HG03196 (cell line): Measurements from ENCODE around the gene TOE1.
"Not testable (repeated sequence)": the region's sequence is repeated elsewhere in the genome, so short reads cannot be mapped to it uniquely, and the experiment has no call there.

Source experiments
- ATAC-seq: cut with Tn5 transposase; IDR thresholded peaks from one replicate; pipeline ENCODE4 v1.9.1; 2021; ENCODE audit not compliant: unreplicated experiment

The TOE1 gene

DNA sequence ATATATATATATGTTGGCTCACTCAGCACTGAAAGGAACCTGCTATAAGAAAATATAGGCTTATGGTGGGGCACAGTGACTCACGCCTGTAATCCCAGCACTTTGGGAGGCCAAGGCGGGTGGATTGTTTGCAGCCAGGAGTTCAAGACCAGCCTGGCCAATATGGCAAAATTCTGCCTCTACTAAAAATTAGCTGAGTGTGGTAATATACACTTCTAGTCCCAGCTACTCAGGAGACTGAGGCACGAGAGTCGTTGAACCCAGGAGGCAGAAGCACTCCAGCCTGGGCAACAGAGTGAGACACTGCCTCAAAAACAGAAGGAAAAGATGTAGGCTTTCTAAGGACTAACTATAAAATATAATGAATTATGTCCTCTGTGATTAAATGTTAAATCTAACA is 14.9 kb downstream of the TOE1 start:
- ATAC-seq, result no peak

DNA sequence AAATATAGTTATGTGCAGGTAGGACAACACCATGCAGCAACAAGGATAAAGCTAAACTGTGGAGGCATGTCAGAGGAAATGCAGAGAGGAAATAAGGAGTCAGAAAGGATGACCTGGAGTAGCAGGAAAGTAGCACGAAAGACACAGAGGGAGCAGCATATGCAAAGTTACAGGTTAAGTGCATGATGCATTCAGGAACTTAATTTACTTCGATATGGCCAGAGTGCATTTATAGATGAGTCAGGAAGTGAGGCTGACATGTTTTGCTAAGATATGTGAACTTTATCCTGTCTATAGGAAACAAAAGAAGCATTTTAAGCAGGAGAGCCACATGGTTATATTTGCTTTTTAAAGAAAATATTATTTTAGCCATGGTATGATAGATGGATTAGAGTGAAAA is 15.7 kb downstream of the TOE1 start:
- ATAC-seq, result no peak

DNA sequence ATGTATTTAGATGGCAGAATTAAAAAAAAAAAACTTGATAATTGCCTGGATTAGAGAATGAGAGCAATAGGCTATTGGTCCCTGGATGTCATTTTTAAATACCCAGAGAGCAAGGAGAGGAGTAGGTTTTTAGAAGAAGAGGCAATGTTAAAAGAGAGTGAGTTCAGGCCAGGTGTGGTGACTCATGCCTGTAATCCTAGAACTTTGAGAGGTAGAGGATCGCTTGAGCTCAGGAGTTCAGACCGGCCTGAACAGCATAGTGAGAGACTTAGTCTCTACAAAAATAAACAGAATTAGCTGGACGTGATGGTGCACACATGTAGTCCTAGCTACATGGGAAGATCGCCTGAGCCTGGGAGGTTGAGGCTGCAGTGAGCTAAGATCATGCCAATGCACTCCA is 16.2 kb downstream of the TOE1 start:
- no peak for ATAC-seq

DNA sequence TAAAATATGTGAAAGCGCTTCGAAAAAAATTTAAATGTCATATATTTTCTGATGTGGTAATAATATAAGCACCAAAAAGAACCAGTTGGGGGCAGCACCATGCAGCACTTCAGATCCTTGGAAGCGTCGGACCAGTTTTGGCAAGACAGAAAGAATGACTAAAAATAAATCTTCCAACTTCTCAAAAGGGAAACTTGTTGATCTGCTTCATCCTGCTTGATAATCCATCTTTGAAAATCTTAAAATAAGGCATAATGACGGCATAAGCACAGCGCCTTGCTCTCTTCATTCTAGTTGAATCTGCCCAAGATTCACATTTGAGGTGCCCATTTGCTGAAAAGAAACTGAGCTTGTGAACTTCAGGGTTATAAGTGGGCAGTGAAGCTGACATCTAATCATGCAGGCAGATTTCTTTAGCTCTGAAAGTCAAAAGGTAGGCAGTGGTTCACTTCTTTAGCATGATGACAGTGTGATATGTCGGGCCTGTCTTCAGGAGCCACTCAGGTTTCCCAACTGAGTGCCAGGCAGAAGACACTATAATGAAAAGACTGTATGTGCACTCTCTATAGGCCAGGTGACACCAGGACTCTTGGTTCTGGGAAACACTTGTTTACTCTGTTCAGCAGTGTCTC is 20.0 kb downstream of the TOE1 start:
- no peak for ATAC-seq

DNA sequence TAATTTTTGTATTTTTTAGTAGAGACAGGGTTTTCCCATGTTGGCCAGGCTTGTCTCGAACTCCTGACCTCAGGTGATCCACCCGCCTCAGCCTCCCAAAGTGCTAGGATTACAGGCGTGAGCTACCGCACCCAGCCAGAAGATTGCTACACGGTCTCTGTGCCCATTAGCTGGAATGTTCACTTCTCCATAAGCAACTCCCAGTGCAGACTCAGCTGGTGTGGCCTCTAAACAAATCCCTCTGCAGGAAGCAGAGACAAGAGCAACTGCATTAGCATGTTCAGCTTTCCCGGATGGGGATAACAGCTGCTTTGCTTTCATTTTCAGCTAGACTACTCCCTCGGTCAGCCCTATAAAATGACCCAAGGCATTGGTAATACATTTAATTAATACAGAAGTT is 21.0 kb downstream of the TOE1 start:
- ATAC-seq, result not testable (repeated sequence)

DNA sequence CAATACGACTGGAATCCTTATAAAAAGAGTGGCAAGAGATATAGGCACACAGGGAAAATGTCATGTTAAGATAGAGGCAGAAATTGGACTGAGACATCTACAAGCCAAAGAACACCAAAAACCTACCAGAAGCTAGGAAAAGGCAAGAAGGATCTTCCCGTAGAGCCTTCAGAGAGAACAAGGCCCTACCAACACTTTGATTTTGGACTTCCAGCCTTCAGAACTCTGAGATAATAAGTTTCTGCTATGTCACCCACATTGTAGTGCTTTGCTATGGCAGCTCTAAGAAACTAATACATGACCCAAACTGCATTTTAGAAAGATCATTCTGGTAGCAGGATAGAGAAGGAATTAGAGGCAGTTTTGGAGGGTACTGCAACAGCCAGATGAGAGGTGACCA is 24.3 kb downstream of the TOE1 start:
- ATAC-seq, result no peak

DNA sequence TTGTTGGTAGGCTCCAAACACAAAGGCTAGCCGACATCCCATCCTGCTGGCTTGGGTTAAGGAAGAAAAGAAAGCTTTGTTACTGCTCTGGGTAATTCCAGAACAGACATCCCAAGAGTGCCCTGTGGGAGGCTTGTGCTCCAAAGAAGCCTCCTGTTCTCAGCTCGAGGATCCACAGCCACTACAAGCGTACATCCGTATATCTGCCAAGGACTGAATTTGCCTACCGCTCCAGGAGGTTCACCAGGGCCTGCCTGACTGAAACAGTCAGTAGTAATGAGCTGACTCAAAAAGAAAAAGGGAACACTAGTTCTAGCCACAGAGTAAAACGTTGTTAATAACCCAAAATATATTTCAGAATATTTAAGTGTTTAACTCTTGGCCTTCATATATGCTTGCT is 25.1 kb downstream of the TOE1 start:
- ATAC-seq, result no peak

- ATAC-seq, result no peak
Observed at GRCh38 chr1:45370575-45370974, 30.6 kb downstream of the TOE1 start.

DNA sequence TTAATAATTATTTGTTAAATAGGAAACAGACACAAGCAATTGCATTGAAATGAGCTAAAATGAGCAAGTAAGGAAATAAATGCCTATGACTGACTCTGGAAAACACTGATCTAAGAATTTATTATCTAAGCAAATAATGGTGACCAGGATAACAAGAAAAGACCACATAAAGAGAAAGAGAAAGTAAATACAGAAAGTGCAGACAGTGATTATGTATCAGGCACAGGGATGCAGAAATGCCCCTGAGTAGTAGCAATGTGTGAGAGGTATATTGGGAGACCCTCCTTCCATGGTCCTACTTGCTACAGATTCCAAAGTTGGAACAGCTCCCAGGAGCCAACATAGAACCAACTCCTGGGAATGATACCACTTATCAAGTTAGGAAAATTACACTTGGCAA is 33.6 kb downstream of the TOE1 start:
- no peak for ATAC-seq

GRCh38 chr1:45375104-45376090 is 35.4 kb downstream of the TOE1 start:
- ATAC-seq, result no peak

DNA sequence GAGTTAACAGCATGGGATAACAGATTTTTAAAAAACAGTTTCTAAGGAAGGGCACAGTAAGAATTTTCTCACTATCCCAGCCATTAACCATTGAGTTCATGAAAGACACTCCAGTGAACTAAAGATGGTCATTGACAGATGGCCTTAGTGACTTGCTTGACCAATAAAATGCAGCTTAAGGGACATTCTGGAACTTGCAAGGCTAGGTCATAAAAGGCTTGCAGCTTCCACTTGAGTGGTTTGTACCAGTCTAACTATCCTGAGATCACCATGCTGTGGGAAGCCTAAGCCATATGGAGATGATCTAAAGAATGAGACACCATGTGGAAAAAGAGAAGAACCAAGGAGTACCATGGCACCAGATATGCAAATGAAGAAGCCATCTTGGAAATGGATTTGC is 38.2 kb downstream of the TOE1 start:
- ATAC-seq, result no peak

DNA sequence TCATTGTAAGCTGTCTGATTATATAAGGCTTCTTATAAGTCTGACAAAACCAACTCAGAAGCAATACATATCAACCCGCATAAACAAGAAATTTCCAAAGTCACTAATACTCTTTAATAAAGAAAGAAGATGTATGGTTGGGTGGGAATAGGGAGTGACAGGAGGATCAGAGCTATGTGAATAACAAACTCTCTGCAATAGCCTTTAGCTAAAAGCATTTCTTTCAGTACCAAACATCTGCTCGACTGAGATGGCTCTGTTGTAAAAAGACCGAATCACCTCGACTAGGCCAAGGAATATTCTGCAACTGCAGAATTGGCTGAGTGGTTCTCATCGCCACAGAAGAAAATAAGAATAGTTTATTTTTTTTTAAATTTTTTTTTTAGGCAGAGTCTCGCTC is 39.6 kb downstream of the TOE1 start:
- ATAC-seq, result no peak

DNA sequence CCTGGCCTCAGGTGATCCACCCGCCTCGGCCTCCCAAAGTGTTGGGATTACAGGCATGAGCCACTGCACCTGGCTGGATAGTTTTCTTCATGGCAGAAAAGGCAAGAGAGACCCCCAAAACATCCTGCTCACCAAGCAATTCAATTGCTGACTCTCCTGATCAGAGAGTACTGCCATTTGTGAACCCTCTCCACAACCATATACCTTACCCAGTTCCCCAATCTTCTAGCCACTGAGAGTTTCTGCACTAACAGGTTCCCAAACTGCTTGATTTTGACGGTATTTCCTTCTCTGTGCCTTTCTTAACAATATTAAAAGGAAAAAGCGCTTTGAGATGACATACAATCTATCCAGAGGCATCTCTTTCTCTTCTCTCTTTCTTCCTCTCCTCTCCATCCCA is 40.2 kb downstream of the TOE1 start:
- no peak for ATAC-seq

GRCh38 chr1:45380730-45381129 is 40.8 kb downstream of the TOE1 start:
- no peak for ATAC-seq

DNA sequence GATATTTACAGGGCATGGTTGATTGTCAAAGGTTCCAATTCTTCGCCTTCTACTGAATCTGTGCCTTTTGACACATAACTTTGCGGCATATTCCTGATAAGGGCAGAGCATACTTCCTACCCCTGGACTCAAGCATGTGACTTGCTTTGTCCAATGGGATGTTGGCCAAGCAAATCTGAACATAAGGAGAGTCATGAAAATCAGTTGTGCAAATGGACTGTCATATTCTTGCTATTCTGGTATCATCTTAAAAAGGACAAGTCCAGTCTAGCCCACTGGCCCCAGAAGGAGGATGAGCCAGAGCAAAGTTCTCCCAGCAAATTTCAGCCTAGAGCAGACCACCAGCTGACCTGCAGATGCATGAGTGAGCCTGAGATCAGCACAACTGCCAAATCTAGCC is 41.3 kb downstream of the TOE1 start:
- ATAC-seq, result no peak

- no peak for ATAC-seq
Observed at GRCh38 chr1:45383191-45383590, 43.2 kb downstream of the TOE1 start.

GRCh38 chr1:45384213-45384612 is 44.2 kb downstream of the TOE1 start:
- ATAC-seq, result not testable (repeated sequence)

GRCh38 chr1:45385302-45385701 is 45.3 kb downstream of the TOE1 start:
- ATAC-seq, result no peak

- ATAC-seq, result no peak
Observed at GRCh38 chr1:45386219-45386618, 46.2 kb downstream of the TOE1 start.
